HAP-1 (cell line): ENCODE results near the gene LPCAT4.
"Not testable (repeated sequence)": the region's sequence is repeated elsewhere in the genome, so short reads cannot be mapped to it uniquely, and the experiment has no call there.

Source experiments
- DNase-seq, 2 experiments: peaks; one replicate each; pipeline ENCODE4 v3.0.0-alpha.2; 2016 to 2020; ENCODE audit warnings: low spot score in 2 of 2
- H3K27me3 ChIP-seq: fragments of 250-450 bp; sonication (Bioruptor Pico); 2 replicates; pipeline ENCODE4 v1.5.1; 2020; ENCODE audit warnings: low read depth, mild to moderate bottlenecking, moderate library complexity
- H3K36me3 ChIP-seq: fragments of 250-450 bp; sonication (Bioruptor Pico); replicated peaks from 2 replicates; pipeline ENCODE4 v1.5.1; 2020; ENCODE audit warnings: mild to moderate bottlenecking
- H3K4me1 ChIP-seq: fragments of 250-450 bp; sonication (Bioruptor Pico); 2 replicates; pipeline ENCODE4 v1.5.1; 2020; ENCODE audit warnings: mild to moderate bottlenecking
- H3K4me3 ChIP-seq: fragments of 250-450 bp; sonication (Bioruptor Pico); 2 replicates; pipeline ENCODE4 v1.5.1; 2020; ENCODE audit warnings: mild to moderate bottlenecking, moderate library complexity
- H3K9me3 ChIP-seq: fragments of 250-450 bp; sonication (Bioruptor Pico); 2 replicates; pipeline ENCODE4 v1.5.1; 2020; ENCODE audit warnings: mild to moderate bottlenecking, moderate library complexity
- in situ Hi-C: fragments of 300-500 bp; cut with MboI; formaldehyde crosslinking; loops from 3 replicates; pipeline ENCODE4 v1.14.3; 2020; ENCODE audit warnings: low sequenced_read_pairs, inconsistent platforms, mixed read lengths

LPCAT4 gene

GRCh38 chr15:34357653-34358052 lies 9.3 kb downstream of the LPCAT4 start:
- H3K4me3 ChIP-seq = no peak overlapping the region
- peaks cover 40% of the 10 kb centered on the region for H3K36me3 ChIP-seq
- H3K27me3 ChIP-seq = no peaks in the 10 kb centered on the region
- in situ Hi-C loops = no loop called here
- H3K4me1 ChIP-seq = no peaks in the 10 kb centered on the region
- DNase-seq = no peak
- H3K9me3 ChIP-seq = no peaks in the 10 kb centered on the region

GRCh38 chr15:34355241-34355640 lies 11.8 kb downstream of the LPCAT4 start:
- no peaks in the 10 kb centered on the region for H3K4me1 ChIP-seq
- no peaks in the 10 kb centered on the region for H3K9me3 ChIP-seq
- H3K27me3 ChIP-seq = no peaks in the 10 kb centered on the region
- peaks cover 19% of the 10 kb centered on the region for H3K36me3 ChIP-seq
- H3K4me3 ChIP-seq = no peak overlapping the region
- in situ Hi-C loops = no loop called here
- DNase-seq = no peak

- Histone ChIP-seq H3K36me3 (peaks cover 10% of the 10 kb centered on the region), H3K4me1 (no peaks in the 10 kb centered on the region), H3K4me3 (no peak overlapping the region), H3K27me3 (no peaks in the 10 kb centered on the region), H3K9me3 (no peaks in the 10 kb centered on the region)
- no peak for DNase-seq
- in situ Hi-C loops = no loop called here
Measured at GRCh38 chr15:34354286-34354685, 12.7 kb downstream of the LPCAT4 start.

- Histone ChIP-seq H3K4me3 (no peak overlapping the region), H3K27me3 (no peaks in the 10 kb centered on the region), H3K4me1 (no peaks in the 10 kb centered on the region), H3K9me3 (no peaks in the 10 kb centered on the region), H3K36me3 (peaks cover 4% of the 10 kb centered on the region)
- no peak for DNase-seq
- in situ Hi-C loops = no loop called here
Measured at GRCh38 chr15:34353627-34354026, 13.4 kb downstream of the LPCAT4 start.

GRCh38 chr15:34352996-34353395 lies 14.0 kb downstream of the LPCAT4 start:
- H3K4me1 ChIP-seq, H3K36me3 ChIP-seq, in situ Hi-C loops, H3K27me3 ChIP-seq, H3K9me3 ChIP-seq, H3K4me3 ChIP-seq, DNase-seq: not testable (repeated sequence)

GRCh38 chr15:34349769-34350168 lies 17.2 kb downstream of the LPCAT4 start:
- no peaks in the 10 kb centered on the region for H3K9me3 ChIP-seq
- H3K4me3 ChIP-seq = no peak overlapping the region
- in situ Hi-C loops = no loop called here
- H3K27me3 ChIP-seq = no peaks in the 10 kb centered on the region
- H3K36me3 ChIP-seq = no peaks in the 10 kb centered on the region
- no peak for DNase-seq
- no peaks in the 10 kb centered on the region for H3K4me1 ChIP-seq

- Histone ChIP-seq H3K9me3 (no peaks in the 10 kb centered on the region), H3K27me3 (no peaks in the 10 kb centered on the region), H3K4me1 (no peaks in the 10 kb centered on the region), H3K36me3 (no peaks in the 10 kb centered on the region), H3K4me3 (no peak overlapping the region)
- in situ Hi-C loops = no loop called here
- DNase-seq = no peak
Measured at GRCh38 chr15:34348735-34349300, 18.2 kb downstream of the LPCAT4 start.

- H3K27me3 ChIP-seq = no peaks in the 10 kb centered on the region
- in situ Hi-C loops = no loop called here
- no peaks in the 10 kb centered on the region for H3K9me3 ChIP-seq
- no peaks in the 10 kb centered on the region for H3K36me3 ChIP-seq
- H3K4me3 ChIP-seq = no peak overlapping the region
- peaks cover 3% of the 10 kb centered on the region; the same call in 1 of the 2 replicates for H3K4me1 ChIP-seq
- DNase-seq = no peak
Measured at GRCh38 chr15:34347951-34348638, 18.9 kb downstream of the LPCAT4 start.

GRCh38 chr15:34342737-34343575 lies 24.0 kb downstream of the LPCAT4 start, which contains the start of the genes NOP10 and NUTM1:
Gene NOP10 (minus strand): TSS chr15:34343136. CDS start chr15:34343073, 63 bp downstream.
Gene NUTM1 (plus strand): TSS chr15:34343315. CDS start chr15:34343697, 382 bp downstream.
- peaks cover 26% of the 10 kb centered on the region for H3K4me1 ChIP-seq
- peak; percentile 92 to 94 for DNase-seq
- in situ Hi-C loops = no loop called here
- no peaks in the 10 kb centered on the region for H3K27me3 ChIP-seq
- peak within 1 kb of the TSS; percentile 90 for H3K4me3 ChIP-seq
- no peaks in the 10 kb centered on the region for H3K9me3 ChIP-seq
- peaks cover 25% of the 10 kb centered on the region for H3K36me3 ChIP-seq

- H3K4me1 ChIP-seq = peaks cover 26% of the 10 kb centered on the region
- peaks cover 25% of the 10 kb centered on the region for H3K36me3 ChIP-seq
- peak overlapping the region; percentile 90 for H3K4me3 ChIP-seq
- H3K27me3 ChIP-seq, in situ Hi-C loops, DNase-seq, H3K9me3 ChIP-seq: not testable (repeated sequence)
Measured at GRCh38 chr15:34342213-34342736, 24.7 kb downstream of the LPCAT4 start.

- Histone ChIP-seq H3K9me3 (no peaks in the 10 kb centered on the region), H3K36me3 (peaks cover 25% of the 10 kb centered on the region), H3K4me3 (peak overlapping the region; percentile 90), H3K27me3 (no peaks in the 10 kb centered on the region), H3K4me1 (peaks cover 31% of the 10 kb centered on the region)
- no peak for DNase-seq
- in situ Hi-C loops = no loop called here
Measured at GRCh38 chr15:34341381-34342212, 25.4 kb downstream of the LPCAT4 start.

- DNase-seq = no peak
- Histone ChIP-seq H3K9me3 (no peaks in the 10 kb centered on the region), H3K4me1 (peaks cover 31% of the 10 kb centered on the region), H3K36me3 (peaks cover 25% of the 10 kb centered on the region), H3K4me3 (no peak overlapping the region), H3K27me3 (no peaks in the 10 kb centered on the region)
- in situ Hi-C loops = loop anchor here (5.0 kb wide), 1 partner anchor 98 kb away; no protein-coding TSS in a partner anchor
Measured at GRCh38 chr15:34339946-34340345, 27.1 kb downstream of the LPCAT4 start.

- no peaks in the 10 kb centered on the region for H3K9me3 ChIP-seq
- H3K4me1 ChIP-seq = peaks cover 28% of the 10 kb centered on the region
- peak overlapping the region; percentile 75 for H3K4me3 ChIP-seq
- H3K27me3 ChIP-seq = no peaks in the 10 kb centered on the region
- DNase-seq = no peak
- in situ Hi-C loops = loop anchor here (5.0 kb wide), 1 partner anchor 96 kb away; no protein-coding TSS in a partner anchor
- H3K36me3 ChIP-seq = peaks cover 25% of the 10 kb centered on the region
Measured at GRCh38 chr15:34338347-34338746, 28.6 kb downstream of the LPCAT4 start.
